Skeletal muscle cell (primary cell): ENCODE results near the gene LSAMP.
"Not testable (repeated sequence)": the region's sequence is repeated elsewhere in the genome, so short reads cannot be mapped to it uniquely, and the experiment has no call there.

Experiments used
- DNase-seq: peaks from one replicate; pipeline ENCODE4 v3.0.0-alpha.2; 2010; ENCODE audit warnings: low read depth
- H3K4me3 ChIP-seq: 2 replicates; pipeline ENCODE4 v1.5.1; 2011; ENCODE audit warnings: low read depth, mild to moderate bottlenecking, control low read depth, low read length, moderate library complexity

LSAMP gene

GRCh38 chr3:116084999-116085791 lies 360.1 kb downstream of the LSAMP start:
- no peak overlapping the region for H3K4me3 ChIP-seq
- peak; percentile 26 for DNase-seq

DNA sequence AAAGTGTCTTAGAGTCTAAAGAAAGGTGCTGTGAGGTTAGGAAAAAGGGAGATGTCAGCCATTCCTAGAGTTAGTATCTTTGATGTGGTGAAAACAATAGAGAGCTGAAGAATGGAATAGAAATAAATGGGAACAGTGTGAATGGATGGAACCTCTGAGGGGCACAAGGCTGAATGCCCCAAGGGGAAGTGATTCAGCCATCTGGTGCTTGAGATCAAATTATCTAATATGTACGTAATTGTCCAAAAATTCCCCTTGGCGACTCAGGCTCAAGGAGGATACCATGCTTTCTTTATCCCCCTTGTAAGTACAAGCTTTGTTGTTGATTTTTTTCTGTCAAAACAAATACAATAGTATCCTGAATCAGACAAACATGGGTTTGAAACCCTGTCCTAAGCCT lies 361.6 kb downstream of the LSAMP start:
- no peak overlapping the region for H3K4me3 ChIP-seq
- no peak for DNase-seq

DNA sequence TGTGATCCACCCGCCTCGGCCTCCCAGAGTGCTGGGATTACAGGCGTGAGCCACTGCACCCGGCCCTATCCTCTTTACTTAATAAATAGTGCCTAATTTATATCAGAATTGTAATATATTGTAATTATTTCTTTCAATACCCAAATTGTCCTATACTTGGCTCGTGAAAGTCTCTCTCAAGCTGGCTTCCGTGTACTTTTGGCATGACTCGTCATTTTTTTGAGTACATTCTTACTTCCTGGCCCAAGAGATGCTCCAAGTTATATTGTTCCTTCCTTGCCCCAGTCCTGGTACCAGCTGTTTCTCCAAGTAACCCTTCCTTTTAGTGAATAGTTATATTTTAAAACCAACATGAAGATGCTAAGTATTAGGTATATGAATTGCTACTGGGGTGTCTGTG lies 366.7 kb downstream of the LSAMP start:
- DNase-seq: no peak
- no peak overlapping the region for H3K4me3 ChIP-seq

- no peak overlapping the region for H3K4me3 ChIP-seq
- DNase-seq: no peak
Observed at GRCh38 chr3:116077557-116077956, 367.7 kb downstream of the LSAMP start.

- no peak for DNase-seq
Observed at GRCh38 chr3:116077059-116077458, 368.2 kb downstream of the LSAMP start.

DNA sequence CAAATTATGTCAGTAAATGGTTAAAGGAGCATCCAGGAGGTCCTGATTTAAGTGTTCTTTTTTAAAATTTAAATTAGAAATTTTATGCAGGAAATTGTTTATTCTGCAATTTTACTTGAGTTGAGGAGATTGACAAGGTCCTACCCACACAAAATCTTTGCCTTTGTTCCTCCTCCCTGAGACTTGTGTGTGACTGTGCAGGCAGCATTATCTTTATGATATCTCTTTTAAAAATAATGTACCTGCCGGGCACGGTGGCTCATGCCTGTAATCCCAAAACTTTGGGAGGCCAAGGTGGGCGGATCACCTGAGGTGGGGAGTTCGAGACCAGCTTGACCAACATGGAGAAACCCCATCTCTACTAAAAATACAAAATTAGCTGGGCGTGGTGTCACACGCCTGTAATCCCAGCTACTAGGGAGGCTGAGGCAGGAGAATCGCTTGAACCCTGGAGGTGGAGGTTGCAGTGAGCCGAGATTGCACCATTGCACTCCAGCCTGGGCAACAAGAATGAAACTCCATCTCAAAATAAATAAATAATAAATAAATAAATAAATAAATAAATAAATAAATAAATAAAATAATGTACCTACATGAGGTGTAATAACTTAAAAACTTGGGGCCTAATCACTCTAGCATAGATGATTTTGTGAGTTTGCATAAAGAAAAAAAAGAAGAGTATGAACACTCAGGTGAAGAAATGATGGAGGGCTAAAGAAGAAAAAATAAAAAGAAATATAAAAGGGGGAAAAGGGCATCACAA lies 374.6 kb downstream of the LSAMP start:
- H3K4me3 ChIP-seq, DNase-seq: not testable (repeated sequence)

More at GRCh38 chr3:116077059-116077458, 368.2 kb downstream of the LSAMP start:
- H3K4me3 ChIP-seq: no peak overlapping the region

DNA sequence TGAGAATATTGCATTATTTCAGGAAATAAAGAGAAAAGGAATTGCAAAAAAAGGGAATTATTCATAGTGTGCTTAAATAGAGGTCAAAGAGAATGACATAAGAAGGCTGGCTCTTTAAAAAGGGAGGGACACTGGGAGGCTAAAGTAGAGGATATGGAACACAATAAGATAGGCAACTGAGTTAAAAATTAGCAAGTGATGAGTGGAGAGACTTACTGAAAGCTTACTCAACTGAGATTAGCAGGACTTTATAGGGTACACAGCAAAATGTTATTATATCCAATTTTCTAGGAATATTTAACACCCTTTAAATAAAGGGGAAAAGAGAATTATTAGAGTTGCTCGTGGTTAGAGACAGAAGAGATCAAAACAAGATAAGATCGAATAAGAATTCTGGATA lies 375.2 kb downstream of the LSAMP start:
- H3K4me3 ChIP-seq: no peak overlapping the region
- no peak for DNase-seq

DNA sequence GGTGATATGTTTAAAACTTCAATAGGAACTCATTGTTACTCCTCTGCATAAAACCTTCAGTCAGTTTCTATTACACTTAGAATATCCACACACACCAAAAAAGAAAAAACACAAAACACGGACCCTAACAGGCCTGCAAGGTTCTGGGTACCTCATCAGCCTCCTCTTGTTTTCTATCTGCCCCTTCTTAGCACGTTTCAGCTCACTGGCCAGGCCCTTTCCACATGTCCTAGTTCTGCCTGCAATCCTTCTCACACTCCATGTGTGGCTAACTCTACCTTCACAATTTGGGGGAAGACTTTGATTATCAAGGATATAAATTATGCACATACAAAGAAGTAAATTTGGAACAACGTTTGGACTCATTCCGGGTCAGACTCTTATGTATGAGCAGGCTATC lies 376.3 kb downstream of the LSAMP start:
- DNase-seq: no peak
- no peak overlapping the region for H3K4me3 ChIP-seq

- no peak for DNase-seq
- H3K4me3 ChIP-seq: no peak overlapping the region
Observed at GRCh38 chr3:116067326-116067725, 378.0 kb downstream of the LSAMP start.

- no peak overlapping the region for H3K4me3 ChIP-seq
- no peak for DNase-seq
Observed at GRCh38 chr3:116065501-116065900, 379.8 kb downstream of the LSAMP start.

- no peak overlapping the region for H3K4me3 ChIP-seq
- DNase-seq: no peak
Observed at GRCh38 chr3:116064646-116065045, 380.6 kb downstream of the LSAMP start.

DNA sequence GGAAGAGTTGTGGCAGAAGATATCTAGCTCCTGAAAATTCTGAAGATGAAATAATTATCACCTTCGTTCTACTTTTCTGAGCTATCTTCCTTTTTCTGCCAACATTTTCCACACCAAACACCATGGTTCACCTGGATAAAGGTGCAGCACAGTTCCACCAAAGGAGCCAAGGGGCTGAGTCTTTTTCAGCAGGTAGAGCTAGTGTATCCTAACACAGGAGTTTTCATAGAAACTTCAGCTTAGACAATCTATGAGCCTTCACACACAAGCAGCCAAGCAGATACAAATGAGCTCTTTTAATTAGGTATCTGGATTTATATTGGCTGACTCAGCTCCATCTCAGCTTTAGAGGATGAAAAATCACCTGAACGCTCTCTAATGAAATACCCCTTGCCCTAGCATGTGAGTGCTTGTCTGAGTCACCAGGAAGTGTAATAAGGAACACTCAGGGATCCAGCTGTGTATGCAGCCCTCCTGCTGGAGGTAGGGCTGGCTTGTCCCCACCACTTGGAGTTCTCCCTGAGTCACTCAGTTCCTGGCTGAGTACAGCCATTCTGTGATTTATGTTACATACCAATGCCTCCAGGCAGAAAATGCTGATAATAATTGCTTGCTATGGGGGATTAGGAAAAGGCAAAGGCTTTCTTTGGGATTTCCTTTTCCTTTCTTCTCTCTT lies 385.7 kb downstream of the LSAMP start:
- peak; percentile 84 for DNase-seq
- H3K4me3 ChIP-seq: no peak overlapping the region

GRCh38 chr3:116058844-116059243 lies 386.4 kb downstream of the LSAMP start:
- no peak overlapping the region for H3K4me3 ChIP-seq
- no peak for DNase-seq

DNA sequence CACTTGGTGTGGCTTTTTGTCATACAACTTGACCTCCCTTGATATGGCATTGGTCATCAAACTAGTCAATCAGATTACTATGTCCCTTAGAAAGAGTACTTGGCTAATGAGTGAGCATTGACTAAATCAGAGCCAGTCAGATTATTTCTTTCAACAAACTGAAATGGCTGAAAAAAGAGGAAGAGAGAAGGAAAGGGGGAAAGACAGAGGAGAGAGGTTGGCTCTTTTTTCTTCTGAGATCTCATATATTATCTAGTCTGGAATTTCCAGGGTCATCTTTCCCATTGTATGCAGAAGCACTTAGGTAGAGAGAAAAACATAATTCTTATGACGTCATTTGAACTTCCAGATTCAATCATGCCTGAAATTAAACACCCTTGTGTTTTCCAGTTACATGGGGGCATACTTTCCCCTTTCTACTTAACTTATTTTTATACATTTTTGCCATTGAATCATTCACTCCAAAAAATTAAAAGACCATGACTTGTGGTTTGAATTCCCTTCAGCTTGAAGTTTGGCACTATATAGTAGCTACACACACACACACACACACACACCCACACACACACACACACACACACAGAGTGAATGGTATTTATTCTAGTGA lies 387.8 kb downstream of the LSAMP start:
- H3K4me3 ChIP-seq: no peak overlapping the region
- no peak for DNase-seq

DNA sequence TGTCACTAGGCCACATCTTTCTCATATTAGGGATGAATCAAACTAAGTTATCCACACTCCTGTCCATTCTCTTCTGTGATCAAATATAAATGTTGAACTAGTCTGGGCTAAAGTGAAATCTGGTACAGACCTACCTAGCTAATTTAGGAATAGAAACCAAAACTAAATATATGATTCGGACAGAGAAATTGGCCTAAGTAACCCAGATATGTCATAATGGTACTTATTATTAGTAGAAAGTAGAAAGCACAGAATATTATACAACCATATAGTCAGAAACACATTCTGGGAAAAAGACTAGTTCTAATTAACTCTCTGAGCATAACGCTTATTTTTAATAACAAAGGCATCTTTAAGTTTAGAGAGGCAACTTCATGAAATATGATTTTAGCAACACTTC lies 389.0 kb downstream of the LSAMP start:
- no peak overlapping the region for H3K4me3 ChIP-seq
- DNase-seq: no peak

GRCh38 chr3:116053017-116053416 lies 392.3 kb downstream of the LSAMP start:
- H3K4me3 ChIP-seq: no peak overlapping the region
- DNase-seq: no peak

DNA sequence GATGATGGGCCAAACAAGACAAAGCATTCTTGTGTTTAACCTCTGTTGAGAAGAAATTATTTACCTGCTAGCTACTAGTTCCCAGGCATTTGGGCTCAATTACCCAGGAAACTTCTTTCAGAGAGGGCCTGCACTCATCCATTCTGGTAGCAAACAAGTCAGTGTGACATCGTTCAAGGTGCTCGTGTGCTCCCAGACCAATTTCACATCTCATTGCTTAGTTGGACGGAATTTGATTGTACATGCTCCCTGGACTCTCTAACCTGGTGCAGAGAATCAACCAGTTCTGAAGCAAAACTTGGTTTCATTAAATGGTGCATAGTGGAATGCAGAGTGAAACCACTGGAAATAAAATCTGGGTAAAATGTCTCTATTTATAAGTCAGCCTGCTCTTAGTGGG lies 392.7 kb downstream of the LSAMP start:
- H3K4me3 ChIP-seq: no peak overlapping the region
- DNase-seq: no peak

- no peak overlapping the region for H3K4me3 ChIP-seq
- DNase-seq: no peak
Observed at GRCh38 chr3:116051586-116051985, 393.7 kb downstream of the LSAMP start.

- DNase-seq: no peak
- no peak overlapping the region for H3K4me3 ChIP-seq
Observed at GRCh38 chr3:116051040-116051439, 394.2 kb downstream of the LSAMP start.

DNA sequence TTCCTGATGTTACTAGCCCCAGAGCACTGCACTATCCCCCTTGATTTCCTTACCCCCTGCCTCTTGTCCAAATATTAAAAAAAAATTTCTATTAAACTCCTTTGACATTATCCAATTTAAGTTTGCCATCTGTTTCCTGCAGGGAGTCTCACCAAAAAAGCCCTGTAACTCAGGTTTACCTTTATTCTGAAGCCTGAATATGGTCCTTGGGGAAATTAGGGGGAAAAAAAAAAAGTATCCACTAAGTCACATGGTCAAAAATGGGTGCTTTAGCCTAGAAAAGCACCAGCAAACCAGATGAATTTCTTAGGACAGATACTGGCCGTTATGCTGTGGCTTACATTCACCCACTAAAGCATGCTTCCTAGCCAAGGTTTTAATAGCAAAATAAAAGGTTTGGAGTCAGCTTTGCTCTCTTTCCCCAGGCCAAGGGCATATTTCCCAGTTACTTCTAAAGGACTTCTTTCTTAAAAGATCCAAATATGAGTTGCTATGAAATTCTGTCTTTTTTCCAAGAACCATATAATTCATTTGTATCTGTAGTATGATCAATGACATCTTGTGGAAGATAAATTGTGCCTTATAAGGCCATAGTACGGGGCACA lies 394.9 kb downstream of the LSAMP start:
- DNase-seq: no peak
- no peak overlapping the region for H3K4me3 ChIP-seq
